Smooth muscle cell (in vitro differentiated cells): ENCODE data around the gene FZD2. TPM values are rescaled to one million over a fixed set of nuclear protein-coding genes. Genes with fewer than 3 reads are reported as not detected.

Experiments
- DNase-seq: peaks from one replicate; lab custom pipeline; 2025; ENCODE audit not compliant: unreplicated experiment; lab: John Stamatoyannopoulos, UW
- H2AFZ ChIP-seq: fragments of 200-600 bp; sonication (generic); 2 replicates; pipeline ENCODE4 v1.6.0; 2016; ENCODE audit warnings: antibody characterized with exemption, low read depth, mild to moderate bottlenecking
- H3F3A ChIP-seq: fragments of 200-600 bp; sonication (generic); 2 replicates; pipeline ENCODE4 v1.6.0; 2017; ENCODE audit warnings: antibody characterized with exemption, low read depth
- H3K27ac ChIP-seq: fragments of 200-600 bp; sonication (generic); 2 replicates; pipeline ENCODE4 v1.5.1; 2016; ENCODE audit warnings: low read depth, mild to moderate bottlenecking
- H3K27me3 ChIP-seq: fragments of 200-600 bp; sonication (generic); 2 replicates; pipeline ENCODE4 v1.6.1; 2016; ENCODE audit warnings: low read depth, mild to moderate bottlenecking
- H3K36me3 ChIP-seq: fragments of 200-600 bp; sonication (generic); 2 replicates; pipeline ENCODE4 v1.5.1; 2016; ENCODE audit warnings: low read depth
- H3K4me1 ChIP-seq: fragments of 200-600 bp; sonication (generic); 2 replicates; pipeline ENCODE4 v1.5.1; 2016; ENCODE audit warnings: low read depth
- H3K4me2 ChIP-seq: fragments of 200-600 bp; sonication (generic); 2 replicates; pipeline ENCODE4 v1.6.0; 2016; ENCODE audit warnings: mild to moderate bottlenecking
- H3K4me3 ChIP-seq: fragments of 200-600 bp; sonication (generic); 2 replicates; pipeline ENCODE4 v1.5.1; 2016; ENCODE audit warnings: mild to moderate bottlenecking
- H3K79me2 ChIP-seq: fragments of 200-600 bp; sonication (generic); 2 replicates; pipeline ENCODE4 v1.6.0; 2016; ENCODE audit warnings: low read depth, mild to moderate bottlenecking
- H3K9ac ChIP-seq: fragments of 200-600 bp; sonication (generic); 2 replicates; pipeline ENCODE4 v1.6.0; 2016; ENCODE audit warnings: low read depth
- H3K9me3 ChIP-seq: fragments of 200-600 bp; sonication (generic); replicated peaks from 2 replicates; pipeline ENCODE4 v1.5.1; 2016; ENCODE audit warnings: low read depth
- H4K20me1 ChIP-seq: fragments of 200-600 bp; sonication (generic); 2 replicates; pipeline ENCODE4 v1.6.0; 2016; ENCODE audit warnings: low read depth
- WGBS: methylation state at CpG from one replicate; pipeline ENCODE4 v1.1.7; 2016; ENCODE audit warnings: low lambda C conversion rate; 5-methylcytosine and 5-hydroxymethylcytosine counted together
- polyA plus RNA-seq: library from polyadenylated mRNA; unstranded; fragments of >200 nt; fragmentation: Nextera tagmentation; extraction: Ambion mirVana; gene quantifications from 2 replicates; pipeline ENCODE4 v1.2.1, GENCODE V29; 2016
- total RNA-seq: library from RNA; depleted of rRNA; stranded (reverse); fragments of >200 nt; gene quantifications from 2 replicates; pipeline ENCODE4 v1.2.3, GENCODE V29; 2014
- TF ChIP-seq, protein P1 (sequence below): fragments of 200-600 bp; sonication (generic); IDR thresholded peaks from 2 replicates; pipeline ENCODE4 v1.5.1; 2017; ENCODE audit warnings: borderline replicate concordance, mild to moderate bottlenecking, antibody characterized with exemption; ENCODE audit not compliant: insufficient read depth, poor library complexity, severe bottlenecking

Gene FZD2
- total and polyA plus RNA-seq, 2 experiments from 2014 or later: 19.8 to 33.7 TPM

DNA sequence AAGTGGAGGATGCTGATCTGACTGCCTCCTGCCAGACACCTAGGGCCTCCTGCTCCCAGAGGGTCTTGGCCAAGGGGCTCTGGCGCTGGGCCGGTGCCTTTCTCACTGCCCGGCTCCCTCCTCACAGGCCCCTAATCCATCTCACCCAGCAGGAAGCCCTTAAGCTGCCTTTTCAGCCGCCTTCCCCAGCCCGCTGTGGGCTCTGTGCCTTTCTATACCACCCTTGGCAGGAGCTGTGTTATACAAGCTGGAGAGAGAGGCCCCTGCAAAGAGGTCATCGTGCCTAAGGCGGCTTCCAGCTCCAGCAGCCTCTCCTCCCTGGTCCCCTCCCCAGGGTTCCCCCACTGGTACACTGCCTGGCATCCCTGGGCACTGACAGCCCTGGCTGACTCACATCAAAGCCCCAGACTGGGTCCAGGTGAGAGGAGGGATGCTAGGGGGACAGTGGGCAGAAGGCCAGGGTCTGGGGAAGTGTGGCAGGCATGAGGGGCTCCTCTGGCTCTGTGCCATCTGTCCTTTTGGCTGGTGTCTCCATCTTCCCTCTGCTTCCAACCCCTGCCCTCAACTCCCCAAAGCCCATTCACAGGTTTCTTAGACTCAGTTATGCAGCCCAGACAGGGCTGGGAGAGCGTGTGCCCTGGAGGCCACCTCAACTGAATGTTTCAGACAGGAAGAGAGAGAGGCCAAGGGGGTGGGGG lies 15.3 kb upstream of the FZD2 start:
- TF ChIP-seq, protein P1, sequence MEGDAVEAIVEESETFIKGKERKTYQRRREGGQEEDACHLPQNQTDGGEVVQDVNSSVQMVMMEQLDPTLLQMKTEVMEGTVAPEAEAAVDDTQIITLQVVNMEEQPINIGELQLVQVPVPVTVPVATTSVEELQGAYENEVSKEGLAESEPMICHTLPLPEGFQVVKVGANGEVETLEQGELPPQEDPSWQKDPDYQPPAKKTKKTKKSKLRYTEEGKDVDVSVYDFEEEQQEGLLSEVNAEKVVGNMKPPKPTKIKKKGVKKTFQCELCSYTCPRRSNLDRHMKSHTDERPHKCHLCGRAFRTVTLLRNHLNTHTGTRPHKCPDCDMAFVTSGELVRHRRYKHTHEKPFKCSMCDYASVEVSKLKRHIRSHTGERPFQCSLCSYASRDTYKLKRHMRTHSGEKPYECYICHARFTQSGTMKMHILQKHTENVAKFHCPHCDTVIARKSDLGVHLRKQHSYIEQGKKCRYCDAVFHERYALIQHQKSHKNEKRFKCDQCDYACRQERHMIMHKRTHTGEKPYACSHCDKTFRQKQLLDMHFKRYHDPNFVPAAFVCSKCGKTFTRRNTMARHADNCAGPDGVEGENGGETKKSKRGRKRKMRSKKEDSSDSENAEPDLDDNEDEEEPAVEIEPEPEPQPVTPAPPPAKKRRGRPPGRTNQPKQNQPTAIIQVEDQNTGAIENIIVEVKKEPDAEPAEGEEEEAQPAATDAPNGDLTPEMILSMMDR: no peak
- Histone ChIP-seq H3F3A (peaks cover 22% of the 10 kb centered on the region), H3K27ac (peak overlapping the region; percentile 13), H2AFZ (peak overlapping the region; percentile 13), H3K27me3 (no peaks in the 10 kb centered on the region), H3K36me3 (no peaks in the 10 kb centered on the region), H3K4me2 (peak overlapping the region; percentile 54), H3K4me3 (no peak overlapping the region), H4K20me1 (no peaks in the 10 kb centered on the region), H3K9me3 (no peaks in the 10 kb centered on the region), H3K4me1 (peaks cover 53% of the 10 kb centered on the region), H3K79me2 (no peaks in the 10 kb centered on the region), H3K9ac (no peak overlapping the region)
- no peak for DNase-seq
- 12% methylated on average over 6 of the region's 8 CpGs for WGBS

DNA sequence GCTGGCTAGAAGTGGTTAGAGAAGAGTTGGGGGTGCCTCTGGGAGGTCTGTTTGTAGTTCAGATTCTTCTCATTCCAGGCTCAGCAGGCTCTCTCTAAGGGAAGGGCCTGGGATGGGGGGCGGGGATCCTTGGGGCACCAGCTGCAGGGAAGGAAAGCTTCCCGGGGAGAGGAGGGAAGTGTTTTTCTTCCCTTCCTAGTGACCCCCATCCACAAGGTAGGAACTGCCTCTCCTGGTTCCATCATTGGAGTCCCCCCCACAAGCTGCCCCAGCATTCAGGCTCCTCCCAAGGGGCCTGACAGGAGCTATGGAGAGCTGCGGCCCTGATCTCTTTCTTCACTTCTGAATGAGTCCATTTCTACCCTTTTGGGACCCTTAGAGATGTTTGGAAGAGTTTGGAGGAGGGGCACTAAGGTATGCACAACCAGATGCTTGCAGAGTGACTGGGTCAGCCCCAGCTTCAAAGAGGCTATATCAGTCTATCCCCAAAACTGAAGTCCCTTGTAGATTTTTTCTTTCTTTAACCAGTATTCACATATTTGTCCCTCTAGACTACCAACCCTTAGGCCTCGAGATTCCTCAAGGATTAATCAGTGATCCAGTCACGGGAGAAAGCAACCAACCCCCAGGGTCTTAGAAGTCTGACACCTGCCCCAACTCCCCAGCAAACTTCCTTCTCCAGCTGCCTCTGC lies 13.9 kb upstream of the FZD2 start:
- H3K4me1 ChIP-seq: peaks cover 67% of the 10 kb centered on the region
- H3K27ac ChIP-seq: peak overlapping the region; percentile 82
- DNase-seq: no peak
- H3K27me3 ChIP-seq: no peaks in the 10 kb centered on the region
- no peak overlapping the region for H3K9ac ChIP-seq
- peak overlapping the region; percentile 67 for H3K4me2 ChIP-seq
- no peaks in the 10 kb centered on the region for H3K9me3 ChIP-seq
- H3F3A ChIP-seq: peaks cover 22% of the 10 kb centered on the region
- peak overlapping the region; percentile 28 for H2AFZ ChIP-seq
- no peaks in the 10 kb centered on the region for H3K36me3 ChIP-seq
- no peak overlapping the region for H3K4me3 ChIP-seq
- TF ChIP-seq, protein P1: no peak
- WGBS: 7% methylated on average over 5 of the region's 5 CpGs
- H4K20me1 ChIP-seq: no peaks in the 10 kb centered on the region
- H3K79me2 ChIP-seq: no peaks in the 10 kb centered on the region

DNA sequence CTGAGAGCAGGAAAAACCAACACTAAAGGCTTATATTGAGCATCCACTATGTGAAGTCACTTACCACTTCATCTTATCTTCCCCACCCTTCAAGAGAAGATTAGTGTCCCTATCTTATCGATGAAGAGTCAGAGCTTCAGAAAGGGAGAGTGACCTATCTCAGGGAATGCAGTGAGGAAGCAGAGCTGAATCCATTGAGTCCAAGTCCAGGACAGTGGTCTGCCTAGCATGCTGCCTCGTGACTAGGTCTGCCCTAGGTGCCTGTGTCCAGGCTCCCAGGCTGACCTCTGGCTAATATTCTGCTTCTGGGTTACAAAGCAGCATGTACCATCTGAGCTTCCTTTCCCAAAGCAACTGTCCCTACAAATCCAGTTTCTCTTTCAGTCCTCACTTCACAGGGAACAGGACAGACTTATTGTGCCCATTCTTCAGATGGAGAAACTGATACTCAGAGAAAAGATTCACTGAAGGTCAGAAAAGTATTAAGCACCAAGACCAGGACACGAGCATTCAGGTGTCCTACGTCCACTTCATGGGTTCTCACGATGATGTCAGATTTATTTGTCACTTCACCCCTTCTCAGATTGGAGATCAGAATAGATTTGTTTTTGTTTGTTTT lies 13.3 kb upstream of the FZD2 start:
- Histone ChIP-seq H3K4me3 (no peak overlapping the region), H3K9me3 (no peaks in the 10 kb centered on the region), H3K27ac (peak overlapping the region; percentile 82), H3K4me2 (peak overlapping the region; percentile 67), H2AFZ (no peak overlapping the region), H3K9ac (no peak overlapping the region), H3F3A (peaks cover 22% of the 10 kb centered on the region), H3K79me2 (no peaks in the 10 kb centered on the region), H3K27me3 (no peaks in the 10 kb centered on the region), H3K4me1 (peaks cover 71% of the 10 kb centered on the region), H3K36me3 (no peaks in the 10 kb centered on the region), H4K20me1 (no peaks in the 10 kb centered on the region)
- TF ChIP-seq, protein P1: no peak
- DNase-seq: no peak
- 57% methylated on average over 5 of the region's 5 CpGs for WGBS
